Cerebellar cortex (tissue), 1 donor: ENCODE data around the gene RELT.

Source experiments
- DNase-seq: peaks from one replicate; pipeline ENCODE4 v3.0.0-alpha.2; 2015; ENCODE audit warnings: low spot score

Gene RELT

GRCh38 chr11:73347067-73347466 is 29.1 kb upstream of the RELT start:
- DNase-seq = peak; percentile 50

GRCh38 chr11:73348838-73349237 is 27.4 kb upstream of the RELT start:
- peak; percentile 51 for DNase-seq

GRCh38 chr11:73349633-73350032 is 26.6 kb upstream of the RELT start:
- no peak for DNase-seq

- peak; percentile 76 for DNase-seq
These were observed 25.1 kb upstream of the RELT start for GRCh38 chr11:73350908-73351636.

- no peak for DNase-seq
These were observed 22.8 kb upstream of the RELT start for GRCh38 chr11:73353422-73353821.

- no peak for DNase-seq
These were observed 21.1 kb upstream of the RELT start for GRCh38 chr11:73355109-73355508.

- DNase-seq = no peak
These were observed 19.0 kb upstream of the RELT start for GRCh38 chr11:73356979-73357860.

GRCh38 chr11:73358071-73358470 is 18.1 kb upstream of the RELT start:
- DNase-seq = no peak

GRCh38 chr11:73359341-73359740 is 16.9 kb upstream of the RELT start:
- DNase-seq = no peak

GRCh38 chr11:73359930-73360742 is 16.1 kb upstream of the RELT start:
- DNase-seq = no peak

GRCh38 chr11:73360743-73361369 is 15.3 kb upstream of the RELT start:
- DNase-seq = no peak

GRCh38 chr11:73361953-73362776 is 14.0 kb upstream of the RELT start:
- DNase-seq = no peak

GRCh38 chr11:73363147-73363546 is 13.1 kb upstream of the RELT start:
- no peak for DNase-seq

GRCh38 chr11:73365352-73366264 is 10.6 kb upstream of the RELT start:
- DNase-seq = peak; percentile 44

GRCh38 chr11:73366265-73366610 is 10.0 kb upstream of the RELT start:
- no peak for DNase-seq

- DNase-seq = no peak
These were observed 9.2 kb upstream of the RELT start for GRCh38 chr11:73366953-73367352.

- no peak for DNase-seq
These were observed 8.6 kb upstream of the RELT start for GRCh38 chr11:73367482-73368024.

GRCh38 chr11:73372375-73372993 is 3.7 kb upstream of the RELT start:
- DNase-seq = no peak

- DNase-seq = no peak
These were observed 2.0 kb upstream of the RELT start for GRCh38 chr11:73374151-73374550.
